Thyroid gland (tissue), 4 donors: ENCODE data around the gene RABL6.

ENCODE experiments used
- POLR2A ChIP-seq, 2 donors: fragments of 450-650 bp; IDR thresholded peaks; one replicate each; pipeline ENCODE4 v1.6.1; 2017; ENCODE audit warnings: antibody characterized with exemption in 2 of 2, mild to moderate bottlenecking in 2 of 2, moderate library complexity in 1 of 2
- TF ChIP-seq, protein P1 (sequence below), 6 experiments: fragments of 200-600 bp in 3 of 6; fragments of 450-650 bp in 3 of 6; sonication (generic) in 3 of 6; IDR thresholded peaks; one replicate each; pipeline ENCODE4 v1.5.1; 2016 to 2019; ENCODE audit warnings: antibody characterized with exemption in 6 of 6, mild to moderate bottlenecking in 2 of 6, inconsistent platforms in 1 of 6, moderate library complexity in 1 of 6

GRCh38 chr9:136842380-136842948 is 34.7 kb downstream of the RABL6 start, which contains the start of gene AJM1:
- TF ChIP-seq, protein P1, sequence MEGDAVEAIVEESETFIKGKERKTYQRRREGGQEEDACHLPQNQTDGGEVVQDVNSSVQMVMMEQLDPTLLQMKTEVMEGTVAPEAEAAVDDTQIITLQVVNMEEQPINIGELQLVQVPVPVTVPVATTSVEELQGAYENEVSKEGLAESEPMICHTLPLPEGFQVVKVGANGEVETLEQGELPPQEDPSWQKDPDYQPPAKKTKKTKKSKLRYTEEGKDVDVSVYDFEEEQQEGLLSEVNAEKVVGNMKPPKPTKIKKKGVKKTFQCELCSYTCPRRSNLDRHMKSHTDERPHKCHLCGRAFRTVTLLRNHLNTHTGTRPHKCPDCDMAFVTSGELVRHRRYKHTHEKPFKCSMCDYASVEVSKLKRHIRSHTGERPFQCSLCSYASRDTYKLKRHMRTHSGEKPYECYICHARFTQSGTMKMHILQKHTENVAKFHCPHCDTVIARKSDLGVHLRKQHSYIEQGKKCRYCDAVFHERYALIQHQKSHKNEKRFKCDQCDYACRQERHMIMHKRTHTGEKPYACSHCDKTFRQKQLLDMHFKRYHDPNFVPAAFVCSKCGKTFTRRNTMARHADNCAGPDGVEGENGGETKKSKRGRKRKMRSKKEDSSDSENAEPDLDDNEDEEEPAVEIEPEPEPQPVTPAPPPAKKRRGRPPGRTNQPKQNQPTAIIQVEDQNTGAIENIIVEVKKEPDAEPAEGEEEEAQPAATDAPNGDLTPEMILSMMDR (IDR thresholded peaks at IDR 0.05): peak; percentile 68 to 92 (median 87)
- peak in 1 of 2 donors; percentile 24 for TF ChIP-seq POLR2A (IDR thresholded peaks at IDR 0.05)
